WTC11 (cell line): ENCODE data around the gene DLGAP3. TPM values are rescaled to one million over a fixed set of nuclear protein-coding genes. Genes with fewer than 3 reads are reported as not detected.

Experiments
- ATAC-seq: fragments of 200-7000 bp; cut with Tn5 transposase; 2 replicates; pipeline ENCODE4 v1.10.0; 2021; ENCODE audit warnings: mild to moderate bottlenecking, moderate library complexity
- CTCF ChIA-PET: fragments of 300-600 bp; sonication (Branson Sonifier 250); formaldehyde crosslinking; loops from one replicate; lab custom pipeline; 2021; ENCODE audit warnings: antibody characterized with exemption; lab: Charles Lee
- POLR2A ChIA-PET: fragments of 350-600 bp; sonication (Branson Sonifier 250); formaldehyde crosslinking; loops from one replicate; lab custom pipeline; 2021; ENCODE audit warnings: antibody characterized with exemption; lab: Charles Lee
- DNase-seq: peaks from one replicate; pipeline ENCODE4 v3.0.0; 2021; ENCODE audit warnings: low spot score
- H3K27ac Mint-ChIP-seq: 2 replicates; pipeline ENCODE4 v1.8.0; 2021; ENCODE audit warnings: mixed read lengths
- H3K27me3 Mint-ChIP-seq: 2 replicates; pipeline ENCODE4 v1.8.0; 2021; ENCODE audit warnings: low read depth, mild to moderate bottlenecking, moderate library complexity, mixed read lengths
- H3K36me3 Mint-ChIP-seq: 2 replicates; pipeline ENCODE4 v1.8.0; 2021; ENCODE audit warnings: mixed read lengths
- H3K4me1 Mint-ChIP-seq: 2 replicates; pipeline ENCODE4 v1.8.0; 2022; ENCODE audit warnings: mixed read lengths
- H3K4me3 Mint-ChIP-seq: 2 replicates; pipeline ENCODE4 v1.8.0; 2021; ENCODE audit warnings: mild to moderate bottlenecking, moderate library complexity, mixed read lengths
- H3K9me3 Mint-ChIP-seq: 2 replicates; pipeline ENCODE4 v1.8.0; 2021; ENCODE audit warnings: mixed read lengths
- CBFB ChIP-seq: sonication (generic); formaldehyde crosslinking; IDR thresholded peaks from 2 replicates; pipeline ENCODE4 v1.8.1; 2022; ENCODE audit warnings: mild to moderate bottlenecking, low read depth, missing genetic modification reagents
- FOXP1 ChIP-seq: sonication (generic); formaldehyde crosslinking; IDR thresholded peaks from 2 replicates; pipeline ENCODE4 v1.8.0; 2022; ENCODE audit warnings: missing genetic modification reagents, mild to moderate bottlenecking, moderate library complexity, borderline replicate concordance
- GTF2I ChIP-seq: fragments of 250-450 bp; sonication (Bioruptor Pico); conservative IDR thresholded peaks from 2 replicates; pipeline ENCODE4 v1.4.0; 2021; ENCODE audit warnings: mild to moderate bottlenecking
- HMGA2 ChIP-seq: fragments of 250-450 bp; sonication (Bioruptor Pico); IDR thresholded peaks from 2 replicates; pipeline ENCODE4 v1.4.0; 2021; ENCODE audit warnings: mild to moderate bottlenecking, moderate library complexity
- KAT7 ChIP-seq: sonication (generic); formaldehyde crosslinking; IDR thresholded peaks from 2 replicates; pipeline ENCODE4 v1.8.1; 2023; ENCODE audit warnings: missing genetic modification reagents, mild to moderate bottlenecking, borderline replicate concordance
- NR2C2 ChIP-seq: sonication (generic); formaldehyde crosslinking; IDR thresholded peaks from 2 replicates; pipeline ENCODE4 v1.8.0; 2022; ENCODE audit warnings: mild to moderate bottlenecking, missing genetic modification reagents
- TEAD4 ChIP-seq: sonication (generic); formaldehyde crosslinking; IDR thresholded peaks from 2 replicates; pipeline ENCODE4 v1.8.0; 2022; ENCODE audit warnings: mild to moderate bottlenecking, missing genetic modification reagents
- ZNF138 ChIP-seq: sonication (generic); formaldehyde crosslinking; conservative IDR thresholded peaks from 2 replicates; pipeline ENCODE4 v1.8.1; 2022; ENCODE audit warnings: mild to moderate bottlenecking, moderate library complexity, missing genetic modification reagents
- ZNF317 ChIP-seq: sonication (generic); formaldehyde crosslinking; IDR thresholded peaks from 2 replicates; pipeline ENCODE4 v1.8.1; 2023; ENCODE audit warnings: low read depth, mild to moderate bottlenecking, moderate library complexity, missing genetic modification reagents, borderline replicate concordance
- ZNF423 ChIP-seq: fragments of 250-450 bp; sonication (Bioruptor Pico); IDR thresholded peaks from 2 replicates; pipeline ENCODE4 v2.1.2; 2022; ENCODE audit warnings: mild to moderate bottlenecking, moderate library complexity
- total RNA-seq: library from RNA; stranded (reverse); gene quantifications from 3 replicates; pipeline ENCODE4 v1.2.3, GENCODE V29; 2021
- TF ChIP-seq, protein P1 (sequence below): sonication (generic); formaldehyde crosslinking; IDR thresholded peaks from 2 replicates; pipeline ENCODE4 v1.8.1; 2023; ENCODE audit warnings: mild to moderate bottlenecking, missing genetic modification reagents, moderate library complexity
- TF ChIP-seq, protein P2 (sequence below): sonication (generic); formaldehyde crosslinking; IDR thresholded peaks from 2 replicates; pipeline ENCODE4 v1.8.1; 2022; ENCODE audit warnings: low read depth, mild to moderate bottlenecking, moderate library complexity, missing genetic modification reagents, borderline replicate concordance
- TF ChIP-seq, protein P3 (sequence below): sonication (generic); formaldehyde crosslinking; IDR thresholded peaks from 2 replicates; pipeline ENCODE4 v1.8.1; 2023; ENCODE audit warnings: mild to moderate bottlenecking, missing genetic modification reagents
- TF ChIP-seq, protein P4 (sequence below): fragments of 250-450 bp; sonication (Bioruptor Pico); IDR thresholded peaks from 2 replicates; pipeline ENCODE4 v1.8.0; 2021; ENCODE audit warnings: mild to moderate bottlenecking
- TF ChIP-seq, protein P5 (sequence below): sonication (generic); formaldehyde crosslinking; IDR thresholded peaks from 2 replicates; pipeline ENCODE4 v1.8.1; 2022; ENCODE audit warnings: low read depth, missing genetic modification reagents, borderline replicate concordance
- TF ChIP-seq, protein P6 (sequence below): sonication (generic); formaldehyde crosslinking; IDR thresholded peaks from 2 replicates; pipeline ENCODE4 v1.8.1; 2022; ENCODE audit warnings: missing genetic modification reagents, borderline replicate concordance

DLGAP3 gene
- total RNA-seq, 1 experiment from 2014 or later, result 11.3 TPM

DNA sequence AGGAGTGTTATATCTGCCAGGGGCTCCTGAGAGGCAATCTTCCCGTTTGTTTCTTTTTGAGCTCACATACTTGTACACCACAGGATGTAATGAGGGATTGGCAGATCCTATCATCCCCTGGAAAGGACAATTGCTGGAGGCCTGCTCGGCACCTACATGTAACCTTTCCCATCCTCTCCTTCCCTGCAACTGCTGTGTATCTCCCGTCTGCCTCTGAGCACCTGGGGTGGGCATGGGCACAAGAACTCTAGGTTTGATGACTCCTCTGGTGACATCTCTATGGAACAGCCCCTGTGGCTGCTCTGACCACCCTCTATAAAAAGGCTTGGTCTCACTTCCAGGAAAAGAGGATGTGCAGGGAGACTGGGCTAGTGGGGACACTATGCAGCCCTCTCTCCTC, 44.9 kb downstream of the DLGAP3 start:
- CTCF ChIA-PET, result interaction anchor here (0.9 to 3.3 kb wide), 8 partner anchors 19 to 102 kb away, joined by 3 to 47 read pairs (median 8); partner anchors contain the start of genes SMIM12 and TMEM35B
- POLR2A ChIA-PET, result interaction anchor here (0.9 to 1.0 kb wide), 2 partner anchors 18 to 25 kb away, joined by 3 read pairs; no protein-coding TSS in a partner anchor
- H3K27me3 Mint-ChIP-seq, result peaks cover 40% of the 10 kb centered on the region
- H3K9me3 Mint-ChIP-seq, result no peaks in the 10 kb centered on the region
- peaks cover 7% of the 10 kb centered on the region; the same call in 1 of the 2 replicates for H3K4me1 Mint-ChIP-seq
- no peak for ATAC-seq
- no peak for DNase-seq
- H3K36me3 Mint-ChIP-seq, result no peaks in the 10 kb centered on the region
- TF ChIP-seq ZNF138 (CRISPR knock-in tag), result no peak
- TF ChIP-seq NR2C2 (CRISPR knock-in tag), result no peak
- TF ChIP-seq TEAD4 (CRISPR knock-in tag), result no peak
- TF ChIP-seq, protein P1, sequence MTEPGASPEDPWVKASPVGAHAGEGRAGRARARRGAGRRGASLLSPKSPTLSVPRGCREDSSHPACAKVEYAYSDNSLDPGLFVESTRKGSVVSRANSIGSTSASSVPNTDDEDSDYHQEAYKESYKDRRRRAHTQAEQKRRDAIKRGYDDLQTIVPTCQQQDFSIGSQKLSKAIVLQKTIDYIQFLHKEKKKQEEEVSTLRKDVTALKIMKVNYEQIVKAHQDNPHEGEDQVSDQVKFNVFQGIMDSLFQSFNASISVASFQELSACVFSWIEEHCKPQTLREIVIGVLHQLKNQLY, result no peak
- TF ChIP-seq, protein P2, sequence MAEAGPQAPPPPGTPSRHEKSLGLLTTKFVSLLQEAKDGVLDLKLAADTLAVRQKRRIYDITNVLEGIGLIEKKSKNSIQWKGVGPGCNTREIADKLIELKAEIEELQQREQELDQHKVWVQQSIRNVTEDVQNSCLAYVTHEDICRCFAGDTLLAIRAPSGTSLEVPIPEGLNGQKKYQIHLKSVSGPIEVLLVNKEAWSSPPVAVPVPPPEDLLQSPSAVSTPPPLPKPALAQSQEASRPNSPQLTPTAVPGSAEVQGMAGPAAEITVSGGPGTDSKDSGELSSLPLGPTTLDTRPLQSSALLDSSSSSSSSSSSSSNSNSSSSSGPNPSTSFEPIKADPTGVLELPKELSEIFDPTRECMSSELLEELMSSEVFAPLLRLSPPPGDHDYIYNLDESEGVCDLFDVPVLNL (CRISPR knock-in tag), result no peak
- TF ChIP-seq, protein P3, sequence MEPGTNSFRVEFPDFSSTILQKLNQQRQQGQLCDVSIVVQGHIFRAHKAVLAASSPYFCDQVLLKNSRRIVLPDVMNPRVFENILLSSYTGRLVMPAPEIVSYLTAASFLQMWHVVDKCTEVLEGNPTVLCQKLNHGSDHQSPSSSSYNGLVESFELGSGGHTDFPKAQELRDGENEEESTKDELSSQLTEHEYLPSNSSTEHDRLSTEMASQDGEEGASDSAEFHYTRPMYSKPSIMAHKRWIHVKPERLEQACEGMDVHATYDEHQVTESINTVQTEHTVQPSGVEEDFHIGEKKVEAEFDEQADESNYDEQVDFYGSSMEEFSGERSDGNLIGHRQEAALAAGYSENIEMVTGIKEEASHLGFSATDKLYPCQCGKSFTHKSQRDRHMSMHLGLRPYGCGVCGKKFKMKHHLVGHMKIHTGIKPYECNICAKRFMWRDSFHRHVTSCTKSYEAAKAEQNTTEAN (CRISPR knock-in tag), result no peak
- no peak for TF ChIP-seq CBFB (CRISPR knock-in tag)
- no peak for TF ChIP-seq FOXP1
- H3K4me3 Mint-ChIP-seq, result peak overlapping the region; percentile 88
- H3K27ac Mint-ChIP-seq, result no peak overlapping the region

DNA sequence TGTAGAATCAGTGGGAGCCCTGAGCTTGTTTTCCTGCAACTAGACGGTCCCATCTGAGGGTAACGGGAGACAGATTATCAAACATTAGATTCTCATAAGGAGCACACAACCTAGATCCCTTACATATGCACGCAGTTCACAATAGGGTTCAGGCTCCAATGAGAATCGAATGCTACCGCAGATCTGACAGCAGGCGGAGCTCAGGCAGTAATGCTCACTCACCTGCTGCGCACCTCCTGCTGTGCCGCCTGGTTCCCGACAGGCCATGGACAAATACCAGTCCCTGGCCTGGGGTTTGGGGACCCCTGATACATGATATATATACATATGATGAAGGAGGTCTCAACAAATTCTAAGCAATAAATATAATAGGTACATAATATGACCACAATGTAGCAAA, 50.2 kb downstream of the DLGAP3 start:
- ChIA-PET CTCF (interaction anchor here (0.7 to 3.4 kb wide), 4 partner anchors 12 to 106 kb away, joined by 3 to 18 read pairs (median 9); partner anchors contain the start of gene SMIM12), POLR2A (no interaction called here)
- peak; percentile 67 for DNase-seq
- peak; percentile 51; the same call in 1 of the 2 replicates for ATAC-seq
- no peak overlapping the region for H3K27ac Mint-ChIP-seq
- peaks cover 11% of the 10 kb centered on the region for H3K27me3 Mint-ChIP-seq
- 0 out of 2 replicates have a peak, but pooled peaks cover 3% of the 10 kb centered on the region for H3K4me1 Mint-ChIP-seq
- H3K4me3 Mint-ChIP-seq, result no peak overlapping the region
- no peaks in the 10 kb centered on the region for H3K9me3 Mint-ChIP-seq
- H3K36me3 Mint-ChIP-seq, result no peaks in the 10 kb centered on the region
- no peak for TF ChIP-seq ZNF317
- TF ChIP-seq GTF2I (CRISPR knock-in tag), result no peak
- TF ChIP-seq, protein P4, sequence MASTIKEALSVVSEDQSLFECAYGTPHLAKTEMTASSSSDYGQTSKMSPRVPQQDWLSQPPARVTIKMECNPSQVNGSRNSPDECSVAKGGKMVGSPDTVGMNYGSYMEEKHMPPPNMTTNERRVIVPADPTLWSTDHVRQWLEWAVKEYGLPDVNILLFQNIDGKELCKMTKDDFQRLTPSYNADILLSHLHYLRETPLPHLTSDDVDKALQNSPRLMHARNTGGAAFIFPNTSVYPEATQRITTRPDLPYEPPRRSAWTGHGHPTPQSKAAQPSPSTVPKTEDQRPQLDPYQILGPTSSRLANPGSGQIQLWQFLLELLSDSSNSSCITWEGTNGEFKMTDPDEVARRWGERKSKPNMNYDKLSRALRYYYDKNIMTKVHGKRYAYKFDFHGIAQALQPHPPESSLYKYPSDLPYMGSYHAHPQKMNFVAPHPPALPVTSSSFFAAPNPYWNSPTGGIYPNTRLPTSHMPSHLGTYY (CRISPR knock-in tag), result no peak
- TF ChIP-seq, protein P5, sequence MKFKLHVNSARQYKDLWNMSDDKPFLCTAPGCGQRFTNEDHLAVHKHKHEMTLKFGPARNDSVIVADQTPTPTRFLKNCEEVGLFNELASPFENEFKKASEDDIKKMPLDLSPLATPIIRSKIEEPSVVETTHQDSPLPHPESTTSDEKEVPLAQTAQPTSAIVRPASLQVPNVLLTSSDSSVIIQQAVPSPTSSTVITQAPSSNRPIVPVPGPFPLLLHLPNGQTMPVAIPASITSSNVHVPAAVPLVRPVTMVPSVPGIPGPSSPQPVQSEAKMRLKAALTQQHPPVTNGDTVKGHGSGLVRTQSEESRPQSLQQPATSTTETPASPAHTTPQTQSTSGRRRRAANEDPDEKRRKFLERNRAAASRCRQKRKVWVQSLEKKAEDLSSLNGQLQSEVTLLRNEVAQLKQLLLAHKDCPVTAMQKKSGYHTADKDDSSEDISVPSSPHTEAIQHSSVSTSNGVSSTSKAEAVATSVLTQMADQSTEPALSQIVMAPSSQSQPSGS, result no peak
- TF ChIP-seq, protein P6, sequence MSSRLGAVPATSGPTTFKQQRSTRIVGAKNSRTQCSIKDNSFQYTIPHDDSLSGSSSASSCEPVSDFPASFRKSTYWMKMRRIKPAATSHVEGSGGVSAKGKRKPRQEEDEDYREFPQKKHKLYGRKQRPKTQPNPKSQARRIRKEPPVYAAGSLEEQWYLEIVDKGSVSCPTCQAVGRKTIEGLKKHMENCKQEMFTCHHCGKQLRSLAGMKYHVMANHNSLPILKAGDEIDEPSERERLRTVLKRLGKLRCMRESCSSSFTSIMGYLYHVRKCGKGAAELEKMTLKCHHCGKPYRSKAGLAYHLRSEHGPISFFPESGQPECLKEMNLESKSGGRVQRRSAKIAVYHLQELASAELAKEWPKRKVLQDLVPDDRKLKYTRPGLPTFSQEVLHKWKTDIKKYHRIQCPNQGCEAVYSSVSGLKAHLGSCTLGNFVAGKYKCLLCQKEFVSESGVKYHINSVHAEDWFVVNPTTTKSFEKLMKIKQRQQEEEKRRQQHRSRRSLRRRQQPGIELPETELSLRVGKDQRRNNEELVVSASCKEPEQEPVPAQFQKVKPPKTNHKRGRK (CRISPR knock-in tag), result no peak
- TF ChIP-seq ZNF423, result peak; percentile 16; the same call in 1 of the 2 replicates
- TF ChIP-seq KAT7, result no peak
- no peak for TF ChIP-seq HMGA2 (CRISPR knock-in tag)
